GM12864 (cell line): ENCODE data around the gene THSD7A.

Experiments
- DNase-seq: peaks from one replicate; pipeline ENCODE4 v3.0.0-alpha.2; 2011; ENCODE audit warnings: low read depth
- H3K4me3 ChIP-seq: 2 replicates; pipeline ENCODE4 v1.5.1; 2011; ENCODE audit warnings: mild to moderate bottlenecking, low read depth, low read length, control low read depth
- TF ChIP-seq, protein P1 (sequence below): IDR thresholded peaks from 2 replicates; pipeline ENCODE4 v1.5.1; 2011; ENCODE audit warnings: low read depth, mild to moderate bottlenecking, moderate library complexity, low read length, control low read depth, inconsistent platforms; ENCODE audit errors: missing control alignments

Gene THSD7A

DNA sequence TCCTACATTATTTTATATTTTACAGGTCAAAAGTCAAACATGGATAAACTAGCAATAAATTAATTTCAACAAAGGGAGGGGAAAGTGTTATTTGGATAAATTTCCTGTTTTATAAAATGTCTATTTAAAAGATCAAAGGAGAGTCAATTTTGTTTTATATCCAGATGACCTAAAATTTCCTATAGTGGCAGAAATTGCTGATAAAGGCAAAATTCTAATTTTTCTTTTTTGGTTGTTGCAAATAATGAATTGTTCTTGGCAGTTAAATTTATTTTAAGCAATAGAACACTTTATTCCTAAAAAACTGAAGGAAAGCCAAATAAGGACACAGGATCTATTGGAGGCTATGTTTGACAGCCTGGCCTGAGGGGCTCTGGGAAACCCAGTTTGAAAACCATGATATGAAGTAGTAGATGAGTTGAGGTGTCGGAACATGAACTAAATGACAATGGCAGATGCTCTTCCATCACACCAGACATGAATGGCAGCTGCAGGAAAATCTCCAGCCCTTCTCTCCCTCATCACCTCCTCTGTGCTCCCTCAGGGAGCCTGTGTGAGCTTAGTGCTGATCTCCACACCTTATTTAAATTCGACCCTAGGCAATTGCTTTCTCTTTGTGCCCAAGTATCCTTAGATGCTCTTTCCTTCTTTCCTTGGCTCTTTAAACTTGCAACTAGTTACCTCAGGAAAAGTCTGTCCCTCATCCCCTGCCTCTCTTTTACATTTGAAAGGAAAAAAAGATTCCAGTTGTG, 395.0 kb downstream of the THSD7A start:
- TF ChIP-seq, protein P1, sequence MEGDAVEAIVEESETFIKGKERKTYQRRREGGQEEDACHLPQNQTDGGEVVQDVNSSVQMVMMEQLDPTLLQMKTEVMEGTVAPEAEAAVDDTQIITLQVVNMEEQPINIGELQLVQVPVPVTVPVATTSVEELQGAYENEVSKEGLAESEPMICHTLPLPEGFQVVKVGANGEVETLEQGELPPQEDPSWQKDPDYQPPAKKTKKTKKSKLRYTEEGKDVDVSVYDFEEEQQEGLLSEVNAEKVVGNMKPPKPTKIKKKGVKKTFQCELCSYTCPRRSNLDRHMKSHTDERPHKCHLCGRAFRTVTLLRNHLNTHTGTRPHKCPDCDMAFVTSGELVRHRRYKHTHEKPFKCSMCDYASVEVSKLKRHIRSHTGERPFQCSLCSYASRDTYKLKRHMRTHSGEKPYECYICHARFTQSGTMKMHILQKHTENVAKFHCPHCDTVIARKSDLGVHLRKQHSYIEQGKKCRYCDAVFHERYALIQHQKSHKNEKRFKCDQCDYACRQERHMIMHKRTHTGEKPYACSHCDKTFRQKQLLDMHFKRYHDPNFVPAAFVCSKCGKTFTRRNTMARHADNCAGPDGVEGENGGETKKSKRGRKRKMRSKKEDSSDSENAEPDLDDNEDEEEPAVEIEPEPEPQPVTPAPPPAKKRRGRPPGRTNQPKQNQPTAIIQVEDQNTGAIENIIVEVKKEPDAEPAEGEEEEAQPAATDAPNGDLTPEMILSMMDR = no peak
- no peak overlapping the region for H3K4me3 ChIP-seq
- no peak for DNase-seq

DNA sequence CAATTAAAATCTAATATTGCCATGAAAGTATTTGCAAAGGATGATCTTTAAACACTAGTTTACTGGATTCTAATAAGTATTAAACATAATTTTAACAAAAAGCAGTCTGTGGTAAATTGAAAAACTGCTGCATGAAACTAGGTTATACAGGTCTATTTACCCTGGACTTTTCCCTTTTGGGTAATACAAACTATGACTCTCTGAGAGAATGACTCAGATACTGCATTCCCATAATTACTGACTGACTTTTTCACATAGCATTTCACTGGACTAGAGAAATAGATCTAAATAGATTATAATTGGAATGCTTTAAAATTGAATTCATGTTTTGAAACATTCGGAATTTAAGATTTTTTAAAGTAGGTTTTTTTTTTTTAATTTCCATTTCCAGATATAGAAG, 395.7 kb downstream of the THSD7A start:
- H3K4me3 ChIP-seq = no peak overlapping the region
- TF ChIP-seq, protein P1 = no peak
- DNase-seq = no peak

DNA sequence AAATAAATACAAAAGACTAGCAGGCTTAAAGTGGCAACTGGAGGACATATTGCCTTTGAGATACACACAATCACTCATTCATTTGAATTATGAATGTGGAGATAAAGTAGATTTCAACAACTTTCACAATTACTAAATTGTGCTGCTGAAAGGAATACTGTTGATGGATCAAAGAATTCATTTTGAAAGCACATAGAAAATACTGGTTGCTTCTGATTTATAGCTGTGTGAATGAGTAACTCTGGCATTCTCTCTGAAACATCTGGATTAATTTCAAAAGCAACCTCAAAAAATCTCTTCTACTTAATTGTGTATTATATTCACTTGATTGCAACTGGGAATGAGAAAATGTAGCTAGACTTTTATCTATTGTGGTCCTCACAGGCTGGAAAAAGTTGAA, 397.6 kb downstream of the THSD7A start:
- no peak for DNase-seq
- H3K4me3 ChIP-seq = no peak overlapping the region
- TF ChIP-seq, protein P1 = no peak

DNA sequence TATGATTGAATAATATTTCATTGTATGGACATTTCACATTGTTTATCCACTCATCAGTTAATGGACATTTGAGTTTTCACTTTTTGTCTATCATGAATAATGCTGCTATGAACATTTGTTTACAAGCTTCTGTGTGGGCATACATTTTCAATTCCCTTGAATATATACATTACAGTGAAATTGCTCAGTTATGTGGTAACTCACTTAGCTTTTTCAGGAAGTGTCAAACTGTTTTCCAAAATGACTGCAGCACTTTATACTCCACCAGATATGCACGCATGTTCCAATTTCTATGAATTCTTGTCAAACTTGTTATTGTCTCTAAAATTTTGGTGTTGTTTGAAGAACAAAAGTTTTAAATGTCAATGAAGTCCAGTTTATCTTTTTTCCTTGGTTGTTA, 401.2 kb downstream of the THSD7A start:
- TF ChIP-seq, protein P1 = no peak
- no peak for DNase-seq
- H3K4me3 ChIP-seq = no peak overlapping the region

DNA sequence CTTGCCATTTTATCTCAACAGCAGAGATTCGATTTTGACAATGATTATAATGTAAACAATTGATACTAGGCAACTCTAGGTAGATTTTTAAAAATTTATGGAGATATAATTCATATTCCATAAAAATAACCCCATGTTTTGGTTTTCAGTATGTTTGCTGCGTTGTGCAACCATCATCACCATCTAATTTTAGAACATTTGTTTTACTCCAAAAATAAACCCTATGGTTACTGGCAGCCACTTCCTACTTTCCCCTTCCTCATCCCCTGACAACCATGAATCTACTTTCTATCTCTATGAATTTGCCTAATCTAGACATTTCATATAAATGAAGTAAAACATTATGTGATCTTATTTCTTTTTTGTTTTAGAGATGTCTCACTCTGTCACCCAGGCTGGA, 401.9 kb downstream of the THSD7A start:
- TF ChIP-seq, protein P1 = no peak
- DNase-seq = no peak

DNA sequence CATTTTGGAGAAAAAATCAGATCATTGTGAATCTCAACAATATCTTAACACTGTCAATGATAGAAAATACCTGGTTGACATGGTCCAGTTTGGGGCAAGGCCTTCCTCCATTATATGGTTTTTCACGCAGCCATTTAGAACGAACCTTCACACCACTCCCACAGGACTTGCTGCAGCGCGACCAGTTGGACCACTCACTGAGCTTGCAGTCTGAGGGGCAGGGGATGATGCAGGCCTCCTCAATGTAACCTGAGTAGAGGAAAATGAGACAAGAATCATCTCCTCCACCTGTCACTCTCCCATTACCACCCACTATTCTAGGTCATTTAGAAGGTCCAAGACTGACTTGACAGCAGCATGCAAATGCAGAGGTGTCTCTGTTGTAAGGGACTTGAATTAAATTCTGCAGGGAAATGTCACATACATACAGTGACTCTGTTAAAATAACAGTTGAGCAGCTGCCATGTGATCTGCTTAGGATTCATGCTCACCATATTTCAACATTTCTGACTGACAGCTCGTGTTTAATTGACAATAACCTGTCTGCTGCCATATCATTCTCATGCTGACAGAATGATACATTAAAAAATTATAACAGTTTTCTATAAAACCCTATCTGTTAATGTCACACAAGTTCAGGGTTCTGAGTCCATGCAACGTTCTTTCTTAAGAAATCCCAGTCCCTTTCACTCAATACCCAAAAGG, 403.0 kb downstream of the THSD7A start:
- DNase-seq = no peak
- TF ChIP-seq, protein P1 = no peak
- no peak overlapping the region for H3K4me3 ChIP-seq

More for the DNA sequence above, 401.9 kb downstream of the THSD7A start:
- H3K4me3 ChIP-seq = no peak overlapping the region
